LNCAP (cell line): ENCODE data around the gene ESF1.

Experiments
- TF ChIP-seq, protein P1 (sequence below): fragments of 450-650 bp; IDR thresholded peaks from 2 replicates; pipeline ENCODE4 v1.5.1; 2017; ENCODE audit warnings: mild to moderate bottlenecking

The ESF1 gene

DNA sequence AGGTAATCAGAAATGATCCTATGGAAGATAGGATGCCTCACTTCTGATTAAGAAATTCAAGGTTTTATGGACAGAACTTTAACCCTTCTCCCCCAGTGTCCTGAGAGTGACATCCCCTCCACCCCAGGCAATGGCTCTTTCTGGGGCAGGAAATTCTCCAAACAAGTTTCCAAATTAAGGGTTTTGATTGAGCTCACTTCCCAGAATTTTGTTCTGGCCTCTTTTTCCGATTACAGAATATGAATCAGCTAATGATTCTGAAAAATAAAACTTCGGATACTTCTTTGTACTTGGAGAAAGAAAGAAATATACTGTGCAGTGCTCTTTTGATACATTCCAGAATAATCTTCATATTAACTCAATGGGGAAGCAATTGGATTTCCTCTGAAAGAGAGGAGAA, 113.2 kb downstream of the ESF1 start:
- TF ChIP-seq, protein P1, sequence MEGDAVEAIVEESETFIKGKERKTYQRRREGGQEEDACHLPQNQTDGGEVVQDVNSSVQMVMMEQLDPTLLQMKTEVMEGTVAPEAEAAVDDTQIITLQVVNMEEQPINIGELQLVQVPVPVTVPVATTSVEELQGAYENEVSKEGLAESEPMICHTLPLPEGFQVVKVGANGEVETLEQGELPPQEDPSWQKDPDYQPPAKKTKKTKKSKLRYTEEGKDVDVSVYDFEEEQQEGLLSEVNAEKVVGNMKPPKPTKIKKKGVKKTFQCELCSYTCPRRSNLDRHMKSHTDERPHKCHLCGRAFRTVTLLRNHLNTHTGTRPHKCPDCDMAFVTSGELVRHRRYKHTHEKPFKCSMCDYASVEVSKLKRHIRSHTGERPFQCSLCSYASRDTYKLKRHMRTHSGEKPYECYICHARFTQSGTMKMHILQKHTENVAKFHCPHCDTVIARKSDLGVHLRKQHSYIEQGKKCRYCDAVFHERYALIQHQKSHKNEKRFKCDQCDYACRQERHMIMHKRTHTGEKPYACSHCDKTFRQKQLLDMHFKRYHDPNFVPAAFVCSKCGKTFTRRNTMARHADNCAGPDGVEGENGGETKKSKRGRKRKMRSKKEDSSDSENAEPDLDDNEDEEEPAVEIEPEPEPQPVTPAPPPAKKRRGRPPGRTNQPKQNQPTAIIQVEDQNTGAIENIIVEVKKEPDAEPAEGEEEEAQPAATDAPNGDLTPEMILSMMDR, result no peak

GRCh38 chr20:13670160-13670559, 114.6 kb downstream of the ESF1 start:
- TF ChIP-seq, protein P1, result no peak

GRCh38 chr20:13665709-13666395, 118.9 kb downstream of the ESF1 start:
- TF ChIP-seq, protein P1, result no peak
